ENCODE results near the gene MAP7. TPM values are rescaled to one million over a fixed set of nuclear protein-coding genes. Genes with fewer than 3 reads are reported as not detected.
A peak's percentile ranks its signal among the peaks of the same experiment; 100 is the strongest.
"Not testable (repeated sequence)": the region's sequence is repeated elsewhere in the genome, so short reads cannot be mapped to it uniquely, and the experiment has no call there.

MAP7 gene
- total RNA-seq, 1 donor from 2014 or later, result 0.35 TPM

- peak overlapping the region; percentile 81 for H3K27ac Mint-ChIP-seq
- DNase-seq (no peak), ATAC-seq (ENCODE audit: low read depth) (peak; percentile 94)
- H3K36me3 Mint-ChIP-seq (ENCODE audit: low read depth), result peaks cover 77% of the 10 kb centered on the region
- H3K27me3 Mint-ChIP-seq, result no peaks in the 10 kb centered on the region
- ChIA-PET POLR2A (interaction anchor here (0.6 to 1.8 kb wide), 3 partner anchors 160 to 229 kb away, joined by 4 to 9 read pairs (median 7); partner anchors contain the start of genes MAP3K5 and PEX7), CTCF (interaction anchor here (1.1 to 2.1 kb wide), 4 partner anchors 15 to 198 kb away, joined by 3 to 8 read pairs (median 6); partner anchors contain the start of gene MAP3K5)
- H3K9me3 Mint-ChIP-seq, result peaks cover 6% of the 10 kb centered on the region
- H3K4me1 Mint-ChIP-seq, result peaks cover 29% of the 10 kb centered on the region
- H3K4me3 Mint-ChIP-seq, result peak overlapping the region; percentile 61
- no peak for TF ChIP-seq CTCF (IDR thresholded peaks at IDR 0.05)
- intact Hi-C loops (cut with micrococcal nuclease), result loop anchor here (1.0 kb wide), 3 partner anchors 11 to 305 kb away; partner anchors contain the start of genes BCLAF1 and PEX7
Observed at GRCh38 chr6:136593748-136594490, 43.7 kb upstream of the MAP7 start.

DNA sequence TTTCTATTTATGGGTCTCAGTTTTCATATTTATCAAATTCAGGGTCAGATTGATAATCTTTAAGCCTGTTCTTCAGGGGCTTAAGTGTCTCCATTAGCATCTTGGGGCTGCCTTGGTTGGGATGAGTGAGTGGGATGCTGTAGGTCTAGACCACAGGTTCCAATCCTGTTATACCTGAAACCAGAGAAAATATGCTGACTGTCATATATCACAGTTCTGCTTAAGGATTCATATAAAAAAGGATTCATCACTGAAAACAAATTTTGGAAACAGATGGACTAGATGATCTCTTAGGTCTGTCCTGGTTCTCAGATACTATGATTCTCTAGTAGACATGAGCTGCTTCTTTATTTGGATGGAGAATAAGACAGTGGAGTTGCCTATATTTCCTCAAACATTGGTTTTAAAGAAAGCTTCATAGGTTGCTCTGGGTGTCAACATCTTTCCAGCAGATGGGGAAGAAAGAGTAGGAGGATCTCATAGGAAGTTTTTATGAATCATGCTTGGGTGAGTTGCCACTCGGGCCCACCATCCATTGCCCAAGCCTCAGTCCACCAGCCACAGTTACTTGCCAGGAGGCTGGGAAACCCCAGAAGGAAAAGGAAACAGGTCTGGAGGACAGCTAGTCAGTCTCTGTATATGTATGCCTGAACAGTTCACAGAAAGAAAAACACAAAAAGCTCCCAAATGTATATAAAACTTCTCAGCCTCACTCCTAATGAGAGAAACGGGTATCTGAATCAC is 42.9 kb upstream of the MAP7 start:
- Mint-ChIP-seq H3K9me3 (peaks cover 6% of the 10 kb centered on the region), H3K27ac (peak overlapping the region; percentile 81), H3K27me3 (no peaks in the 10 kb centered on the region), H3K4me3 (no peak overlapping the region), H3K36me3 (ENCODE audit: low read depth) (peaks cover 80% of the 10 kb centered on the region), H3K4me1 (peaks cover 29% of the 10 kb centered on the region)
- ATAC-seq (ENCODE audit: low read depth), result no peak
- DNase-seq, result no peak
- CTCF ChIA-PET, result interaction anchor here (1.9 to 2.1 kb wide), 2 partner anchors 51 to 199 kb away, joined by 7 to 8 read pairs; partner anchors contain the start of gene MAP3K5
- TF ChIP-seq CTCF (IDR thresholded peaks at IDR 0.05), result no peak
- POLR2A ChIA-PET, result interaction anchor here (0.6 to 1.8 kb wide), 3 partner anchors 161 to 229 kb away, joined by 4 to 9 read pairs (median 7); partner anchors contain the start of genes MAP3K5 and PEX7
- intact Hi-C loops (cut with micrococcal nuclease), result no loop called here

DNA sequence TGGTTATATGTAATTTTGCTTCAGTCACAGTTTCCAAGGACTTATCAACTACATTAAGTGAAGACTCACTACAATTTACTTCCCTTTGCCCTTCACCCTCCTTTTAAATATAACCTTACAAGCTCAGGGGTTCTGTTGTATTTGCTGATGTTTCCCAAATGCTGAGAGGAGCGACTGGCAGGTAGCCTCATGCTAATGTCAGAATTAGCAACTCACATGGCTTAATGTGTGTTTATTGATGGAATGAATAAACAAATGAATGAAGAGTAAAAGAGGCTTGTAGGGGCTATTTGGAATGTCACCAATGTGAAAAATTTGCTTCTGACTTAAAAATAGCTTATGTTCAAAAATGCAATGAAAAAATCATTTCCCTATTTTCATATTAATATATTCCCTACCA is 41.4 kb upstream of the MAP7 start:
- ChIA-PET CTCF (interaction anchor here (1.2 kb wide), 1 partner anchor 201 kb away, joined by 5 read pairs; the partner anchor contains the start of gene MAP3K5), POLR2A (no interaction called here)
- Mint-ChIP-seq H3K4me1 (peaks cover 34% of the 10 kb centered on the region), H3K9me3 (peaks cover 6% of the 10 kb centered on the region), H3K4me3 (no peak overlapping the region), H3K36me3 (ENCODE audit: low read depth) (peaks cover 84% of the 10 kb centered on the region), H3K27me3 (no peaks in the 10 kb centered on the region), H3K27ac (no peak overlapping the region)
- no peak for TF ChIP-seq CTCF (IDR thresholded peaks at IDR 0.05)
- ATAC-seq (ENCODE audit: low read depth), result no peak
- DNase-seq, result no peak
- intact Hi-C loops (cut with micrococcal nuclease), result no loop called here

DNA sequence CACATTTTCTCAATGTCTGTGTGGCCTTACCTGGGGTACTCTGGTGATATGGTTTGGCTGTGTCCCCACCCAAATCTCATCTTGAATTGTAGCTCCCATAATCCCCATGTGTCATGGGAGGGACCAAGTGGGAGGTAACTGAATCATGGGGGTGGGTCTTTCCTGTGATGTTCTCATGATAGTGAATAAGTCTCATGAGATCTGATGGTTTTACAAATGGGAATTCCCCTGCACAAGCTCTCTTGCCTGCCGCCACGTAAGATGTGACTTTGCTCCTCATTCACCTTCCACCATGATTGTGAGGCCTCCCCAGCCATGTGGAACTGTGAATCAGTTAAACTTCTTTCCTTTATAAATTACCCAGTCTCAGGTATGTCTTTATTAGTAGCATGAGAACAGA is 40.6 kb upstream of the MAP7 start:
- H3K27me3 Mint-ChIP-seq; H3K4me3 Mint-ChIP-seq; DNase-seq; ATAC-seq (ENCODE audit: low read depth); H3K9me3 Mint-ChIP-seq; POLR2A ChIA-PET; intact Hi-C loops (cut with micrococcal nuclease); H3K27ac Mint-ChIP-seq: not testable (repeated sequence)
- Mint-ChIP-seq H3K4me1 (peaks cover 33% of the 10 kb centered on the region), H3K36me3 (ENCODE audit: low read depth) (peaks cover 84% of the 10 kb centered on the region)
- CTCF ChIA-PET, result interaction anchor here (0.9 kb wide), 1 partner anchor 62 kb away, joined by 3 read pairs; no protein-coding TSS in a partner anchor

GRCh38 chr6:136587527-136587926 is 37.3 kb upstream of the MAP7 start:
- POLR2A ChIA-PET, result no interaction called here
- ATAC-seq (ENCODE audit: low read depth), result peak; percentile 52
- Mint-ChIP-seq H3K27ac (no peak overlapping the region), H3K4me1 (peaks cover 8% of the 10 kb centered on the region), H3K27me3 (no peaks in the 10 kb centered on the region), H3K36me3 (ENCODE audit: low read depth) (peaks cover 87% of the 10 kb centered on the region), H3K9me3 (peaks cover 6% of the 10 kb centered on the region), H3K4me3 (no peak overlapping the region)
- CTCF ChIA-PET, result no interaction called here
- no peak for DNase-seq
- TF ChIP-seq CTCF (IDR thresholded peaks at IDR 0.05), result no peak
- intact Hi-C loops (cut with micrococcal nuclease), result no loop called here

All from activated B cell treated with CpG ODN at 0.5 μM for 24 hours (primary cell).